HG03064 (cell line): ENCODE data around the gene LAMC1.
"Not testable (repeated sequence)": the region's sequence is repeated elsewhere in the genome, so short reads cannot be mapped to it uniquely, and the experiment has no call there.

ENCODE experiments used
- ATAC-seq: cut with Tn5 transposase; IDR thresholded peaks from one replicate; pipeline ENCODE4 v1.9.1; 2021; ENCODE audit warnings: low read depth; ENCODE audit not compliant: unreplicated experiment

Gene LAMC1

GRCh38 chr1:183040547-183040971, 17.3 kb downstream of the LAMC1 start:
- ATAC-seq: no peak

GRCh38 chr1:183043254-183043653, 20.0 kb downstream of the LAMC1 start:
- no peak for ATAC-seq

- no peak for ATAC-seq
Observed at GRCh38 chr1:183043872-183044854, 20.9 kb downstream of the LAMC1 start.

GRCh38 chr1:183044893-183045649, 21.9 kb downstream of the LAMC1 start:
- ATAC-seq: no peak

GRCh38 chr1:183048087-183049085, 25.2 kb downstream of the LAMC1 start:
- ATAC-seq: peak; percentile 98

- no peak for ATAC-seq
Observed at GRCh38 chr1:183051546-183051945, 28.3 kb downstream of the LAMC1 start.

- no peak for ATAC-seq
Observed at GRCh38 chr1:183052861-183053260, 29.6 kb downstream of the LAMC1 start.

GRCh38 chr1:183058851-183059502, 35.8 kb downstream of the LAMC1 start:
- no peak for ATAC-seq

- no peak for ATAC-seq
Observed at GRCh38 chr1:183061194-183061593, 38.0 kb downstream of the LAMC1 start.

GRCh38 chr1:183063349-183063748, 40.1 kb downstream of the LAMC1 start:
- no peak for ATAC-seq

- ATAC-seq: no peak
Observed at GRCh38 chr1:183065168-183065706, 42.0 kb downstream of the LAMC1 start.

- not testable (repeated sequence) for ATAC-seq
Observed at GRCh38 chr1:183066432-183066831, 43.2 kb downstream of the LAMC1 start.

GRCh38 chr1:183069562-183070216, 46.5 kb downstream of the LAMC1 start:
- ATAC-seq: no peak

- no peak for ATAC-seq
Observed at GRCh38 chr1:183070234-183070922, 47.2 kb downstream of the LAMC1 start.

GRCh38 chr1:183070923-183071618, 47.9 kb downstream of the LAMC1 start:
- ATAC-seq: peak; percentile 85

GRCh38 chr1:183072595-183072994, 49.4 kb downstream of the LAMC1 start:
- ATAC-seq: not testable (repeated sequence)

GRCh38 chr1:183073320-183073719, 50.1 kb downstream of the LAMC1 start:
- ATAC-seq: no peak

GRCh38 chr1:183074215-183074614, 51.0 kb downstream of the LAMC1 start:
- ATAC-seq: no peak
